Activated naive CD8-positive, alpha-beta T cell (primary cell): ENCODE measurements around the gene WNT7B.

Experiments used
- H3K27ac Mint-ChIP-seq: one replicate; pipeline ENCODE4 v1.8.0; 2021; ENCODE audit warnings: mixed read lengths
- H3K27me3 Mint-ChIP-seq: one replicate; pipeline ENCODE4 v1.8.0; 2021; ENCODE audit warnings: mixed read lengths
- H3K36me3 Mint-ChIP-seq: one replicate; pipeline ENCODE4 v1.8.0; 2021; ENCODE audit warnings: mixed read lengths
- H3K4me1 Mint-ChIP-seq: one replicate; pipeline ENCODE4 v1.8.0; 2021; ENCODE audit warnings: low read depth, mixed read lengths
- H3K4me3 Mint-ChIP-seq: one replicate; pipeline ENCODE4 v1.8.0; 2021; ENCODE audit warnings: mild to moderate bottlenecking, mixed read lengths
- H3K9me3 Mint-ChIP-seq: one replicate; pipeline ENCODE4 v1.8.0; 2021; ENCODE audit warnings: low read depth, mixed read lengths

The WNT7B gene

DNA sequence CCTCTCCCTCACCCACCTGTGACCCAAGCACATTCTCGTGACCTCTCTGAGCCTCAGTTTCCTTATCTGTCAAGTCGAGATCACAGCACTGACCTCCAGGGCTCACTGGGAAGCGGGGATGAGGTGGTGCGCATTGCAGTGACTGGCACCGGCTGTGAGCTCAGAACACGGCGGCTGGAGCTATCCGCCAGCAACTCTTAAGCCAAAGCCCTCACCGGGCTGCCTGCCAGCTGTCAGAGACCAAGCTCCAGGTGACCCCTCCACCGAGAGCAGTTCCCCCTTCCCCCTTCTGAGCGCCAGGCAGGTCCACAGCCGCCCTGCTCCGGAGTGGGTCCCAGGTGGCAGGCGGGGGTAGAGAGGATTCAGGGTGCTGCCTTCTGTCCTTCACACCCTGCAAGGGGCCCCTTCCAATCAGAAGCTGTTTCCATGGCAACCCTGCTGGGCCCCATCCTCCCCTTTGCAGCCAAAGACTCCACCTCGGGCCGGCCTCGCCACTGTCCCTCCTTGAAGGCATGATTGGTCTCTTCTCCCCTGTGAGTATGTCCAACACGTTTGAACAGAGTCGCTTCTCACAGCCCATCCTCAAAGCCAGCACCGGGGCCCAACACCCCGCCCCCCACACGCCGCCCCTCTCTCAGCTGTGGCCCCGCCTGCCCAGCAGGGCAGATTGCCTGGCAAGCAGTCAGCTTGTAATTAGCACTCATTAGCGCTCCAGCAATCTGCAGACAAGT is 98.7 kb downstream of the WNT7B start:
- Mint-ChIP-seq H3K27ac (no peak overlapping the region), H3K4me3 (no peak overlapping the region), H3K4me1 (no peaks in the 10 kb centered on the region), H3K36me3 (no peaks in the 10 kb centered on the region), H3K27me3 (peaks cover 9% of the 10 kb centered on the region), H3K9me3 (no peaks in the 10 kb centered on the region)

DNA sequence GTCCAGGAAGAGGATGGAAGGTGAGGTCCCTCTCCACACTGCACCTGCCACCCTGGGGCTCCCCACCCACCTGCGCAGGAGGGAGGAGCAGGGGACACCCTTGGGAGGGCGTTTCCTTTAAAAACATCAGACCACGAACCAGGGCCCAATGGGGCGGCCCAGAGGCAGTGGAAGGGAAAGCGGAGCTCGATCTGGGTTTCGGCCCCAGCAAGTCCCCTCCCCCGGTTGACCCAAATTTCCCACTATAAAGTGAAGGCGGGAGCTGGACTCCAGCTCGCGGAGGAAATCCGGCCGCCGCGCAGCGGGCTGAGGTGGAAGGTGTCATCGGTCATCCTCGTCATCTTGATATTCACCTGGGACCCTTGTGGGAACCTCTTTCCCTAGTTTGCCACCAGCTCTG is 99.3 kb downstream of the WNT7B start:
- Mint-ChIP-seq H3K27ac (no peak overlapping the region), H3K4me3 (no peak overlapping the region), H3K4me1 (no peaks in the 10 kb centered on the region), H3K36me3 (no peaks in the 10 kb centered on the region), H3K27me3 (peaks cover 9% of the 10 kb centered on the region), H3K9me3 (peaks cover 3% of the 10 kb centered on the region)

DNA sequence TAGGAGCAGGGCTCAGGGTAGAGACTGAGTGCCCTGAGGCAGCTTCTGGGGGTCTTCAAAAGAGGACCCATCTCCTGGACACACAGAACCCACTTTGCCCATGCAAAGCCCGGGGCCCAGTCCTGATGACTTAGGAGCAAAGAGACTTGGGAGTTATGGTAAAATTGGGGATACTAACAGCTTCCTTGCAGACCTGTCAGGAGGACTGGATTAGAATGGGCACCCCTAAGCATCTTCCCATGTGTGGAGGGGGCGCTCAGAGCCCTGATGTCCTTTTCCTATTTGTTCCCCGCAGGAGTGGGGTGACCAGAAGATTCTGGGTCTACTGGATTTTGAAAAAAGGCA is 100.0 kb downstream of the WNT7B start:
- Mint-ChIP-seq H3K4me3 (no peak overlapping the region), H3K4me1 (no peaks in the 10 kb centered on the region), H3K27me3 (peaks cover 9% of the 10 kb centered on the region), H3K9me3 (peaks cover 4% of the 10 kb centered on the region), H3K36me3 (no peaks in the 10 kb centered on the region), H3K27ac (no peak overlapping the region)

GRCh38 chr22:45876136-45877035 is 100.6 kb downstream of the WNT7B start:
- H3K36me3 Mint-ChIP-seq: no peaks in the 10 kb centered on the region
- H3K27me3 Mint-ChIP-seq: peaks cover 9% of the 10 kb centered on the region
- H3K4me3 Mint-ChIP-seq: no peak overlapping the region
- H3K4me1 Mint-ChIP-seq: no peaks in the 10 kb centered on the region
- H3K9me3 Mint-ChIP-seq: peaks cover 4% of the 10 kb centered on the region
- no peak overlapping the region for H3K27ac Mint-ChIP-seq

- peaks cover 16% of the 10 kb centered on the region for H3K27me3 Mint-ChIP-seq
- no peak overlapping the region for H3K4me3 Mint-ChIP-seq
- H3K4me1 Mint-ChIP-seq: peaks cover 4% of the 10 kb centered on the region
- no peaks in the 10 kb centered on the region for H3K36me3 Mint-ChIP-seq
- no peak overlapping the region for H3K27ac Mint-ChIP-seq
- H3K9me3 Mint-ChIP-seq: peaks cover 4% of the 10 kb centered on the region
Observed at GRCh38 chr22:45872659-45873263, 104.2 kb downstream of the WNT7B start.

DNA sequence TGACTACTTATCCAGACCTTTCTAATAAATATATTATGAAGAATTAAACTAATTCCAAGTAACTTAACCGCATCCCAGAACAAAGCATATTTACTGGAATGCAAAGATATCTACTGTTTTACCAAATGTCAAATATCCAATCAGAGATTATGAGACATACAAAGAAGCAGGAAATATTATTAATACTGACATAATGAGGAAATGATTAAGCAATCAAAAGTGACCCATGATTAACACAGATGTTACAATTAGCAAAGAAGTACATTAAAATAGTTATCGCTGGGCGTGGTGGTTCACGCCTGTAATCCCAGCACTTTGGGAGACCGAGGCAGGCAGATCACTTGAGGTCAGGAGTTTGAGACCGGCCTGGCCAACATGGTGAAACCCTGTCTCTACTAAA is 105.2 kb downstream of the WNT7B start:
- Mint-ChIP-seq H3K4me3 (no peak overlapping the region), H3K9me3 (peaks cover 4% of the 10 kb centered on the region), H3K4me1 (peaks cover 4% of the 10 kb centered on the region), H3K27me3 (peaks cover 16% of the 10 kb centered on the region), H3K36me3 (no peaks in the 10 kb centered on the region), H3K27ac (no peak overlapping the region)
